Activated naive CD4-positive, alpha-beta T cell (primary cell): ENCODE measurements around the gene C3orf85.
"Not testable (repeated sequence)": the region's sequence is repeated elsewhere in the genome, so short reads cannot be mapped to it uniquely, and the experiment has no call there.

ENCODE experiments used
- DNase-seq, 4 experiments: peaks; one replicate each; lab custom pipeline; 2025; lab: John Stamatoyannopoulos, UW

The C3orf85 gene

GRCh38 chr3:109136523-109136922 is at the start of gene C3orf85:
Gene C3orf85 (plus strand): TSS chr3:109136719. CDS start chr3:109136848, 129 bp downstream.
- DNase-seq, result no peak

GRCh38 chr3:109089265-109089664 is 47.3 kb upstream of the C3orf85 start:
- DNase-seq, result no peak

GRCh38 chr3:109091846-109092245 is 44.7 kb upstream of the C3orf85 start:
- no peak for DNase-seq

DNA sequence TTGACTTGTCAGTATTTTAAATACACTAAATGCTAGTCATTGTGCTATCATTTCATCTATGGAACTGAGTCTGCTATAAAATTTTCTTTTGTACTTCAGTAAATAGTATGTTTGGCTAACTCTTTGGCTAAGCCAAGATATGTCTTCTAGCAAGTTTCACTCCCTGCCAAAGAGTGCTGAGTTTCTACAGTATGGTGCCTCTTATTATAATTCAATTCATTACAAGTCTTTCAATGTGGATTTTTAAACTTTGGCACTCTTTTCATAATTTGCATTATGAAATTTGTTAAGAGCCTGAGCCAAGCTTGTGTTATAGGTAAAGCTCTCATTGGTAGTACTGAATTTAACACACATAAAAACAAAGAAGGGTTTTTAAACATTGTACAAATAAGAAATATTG is 43.0 kb upstream of the C3orf85 start:
- no peak for DNase-seq

DNA sequence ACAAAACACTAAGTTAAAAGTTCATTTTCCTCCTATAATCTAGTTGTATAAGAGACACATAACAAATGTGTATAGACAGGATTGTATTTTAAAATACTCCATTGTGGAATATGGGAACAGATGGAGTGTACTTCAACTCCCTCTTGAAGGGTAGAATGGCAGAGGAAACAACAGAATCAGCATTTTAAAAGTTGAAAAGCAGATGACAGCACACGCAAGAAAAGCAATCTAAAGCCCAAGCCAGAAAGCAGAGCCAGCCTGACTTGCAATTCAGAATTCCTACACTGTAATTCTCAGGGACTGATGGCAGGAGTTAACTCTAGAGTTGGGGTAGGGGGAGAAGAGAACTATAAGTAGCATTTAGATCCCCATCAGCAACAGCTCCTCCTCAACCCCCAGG is 41.4 kb upstream of the C3orf85 start:
- no peak for DNase-seq

GRCh38 chr3:109098079-109098644 is 38.4 kb upstream of the C3orf85 start:
- no peak for DNase-seq

GRCh38 chr3:109109574-109109973 is 26.9 kb upstream of the C3orf85 start:
- DNase-seq, result no peak

DNA sequence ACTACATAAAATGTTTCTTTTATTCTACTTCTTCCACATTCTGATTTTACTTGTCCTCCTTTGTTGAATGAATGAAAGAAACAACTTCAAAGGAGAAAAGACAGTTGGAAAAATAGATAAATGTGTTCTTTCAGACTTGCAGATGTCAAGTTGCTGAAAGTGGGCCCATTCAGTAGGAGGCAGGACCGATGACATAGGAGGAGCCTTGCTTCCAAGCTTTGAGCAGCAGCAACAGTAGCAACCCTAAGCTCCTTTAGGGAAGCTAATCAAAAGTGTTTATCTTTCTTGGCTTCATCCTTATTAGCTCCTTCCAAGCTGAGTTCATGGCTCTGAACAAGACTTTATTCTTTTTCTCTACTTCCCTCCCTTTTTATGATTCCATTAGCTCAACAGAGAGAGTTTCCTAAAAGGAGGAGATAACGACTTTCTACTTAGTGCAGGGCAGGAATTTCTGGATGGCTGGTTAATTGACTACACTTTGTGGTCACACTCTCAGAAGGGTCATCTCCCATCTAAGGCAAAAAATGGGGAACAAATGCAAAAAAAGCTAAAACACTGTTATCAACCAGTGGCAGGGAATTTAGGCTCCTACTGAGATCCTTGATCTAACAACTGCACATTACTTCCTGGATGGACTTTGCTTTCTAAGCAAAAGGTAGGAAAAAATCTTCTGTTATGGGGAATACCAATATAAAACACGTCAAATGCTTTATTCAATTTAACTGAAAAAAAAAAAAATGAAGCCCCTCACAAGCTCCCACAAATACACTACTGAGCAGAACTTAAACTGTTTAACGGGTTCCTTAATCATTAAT is 23.4 kb upstream of the C3orf85 start:
- DNase-seq, result no peak

DNA sequence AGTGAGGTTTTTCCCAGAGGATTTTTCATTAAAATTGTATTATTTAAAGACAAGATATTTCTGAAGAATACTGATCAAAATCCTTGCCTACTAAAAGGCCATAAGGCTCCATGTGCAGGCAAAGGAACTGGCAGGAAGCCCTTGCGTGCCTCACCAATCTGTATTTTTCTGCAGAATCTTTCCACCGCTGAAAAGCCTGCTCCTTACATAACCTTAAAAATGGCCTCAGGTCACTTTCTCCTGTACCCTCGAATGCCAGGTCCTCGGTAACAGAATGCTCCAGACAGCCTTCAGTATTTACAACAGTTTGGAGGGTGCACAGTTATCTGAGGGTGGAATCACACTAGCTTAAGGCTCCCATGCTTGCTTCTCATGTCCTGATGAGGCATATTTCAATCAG is 21.8 kb upstream of the C3orf85 start:
- DNase-seq, result no peak

- DNase-seq, result no peak
Observed at GRCh38 chr3:109115451-109115850, 21.1 kb upstream of the C3orf85 start.

DNA sequence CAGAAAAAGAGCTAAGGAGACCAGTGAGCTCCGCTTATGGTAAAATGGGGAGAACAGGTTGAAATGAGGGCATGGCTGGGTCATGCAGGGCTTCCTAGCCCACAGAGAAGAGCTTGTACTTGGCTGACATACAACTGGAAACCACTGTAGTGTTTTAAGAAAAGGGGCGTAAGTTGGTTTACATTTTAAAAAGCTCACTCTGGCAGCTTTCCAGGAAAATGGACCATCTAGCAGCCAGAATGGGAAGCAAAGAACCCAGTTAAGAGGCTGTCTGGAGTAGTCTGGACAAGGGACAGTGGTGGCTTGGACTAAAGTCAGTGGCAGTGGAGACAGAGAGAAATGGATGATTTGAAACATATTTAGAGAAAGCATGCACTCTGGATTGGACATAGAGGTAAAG is 20.5 kb upstream of the C3orf85 start:
- DNase-seq, result no peak

DNA sequence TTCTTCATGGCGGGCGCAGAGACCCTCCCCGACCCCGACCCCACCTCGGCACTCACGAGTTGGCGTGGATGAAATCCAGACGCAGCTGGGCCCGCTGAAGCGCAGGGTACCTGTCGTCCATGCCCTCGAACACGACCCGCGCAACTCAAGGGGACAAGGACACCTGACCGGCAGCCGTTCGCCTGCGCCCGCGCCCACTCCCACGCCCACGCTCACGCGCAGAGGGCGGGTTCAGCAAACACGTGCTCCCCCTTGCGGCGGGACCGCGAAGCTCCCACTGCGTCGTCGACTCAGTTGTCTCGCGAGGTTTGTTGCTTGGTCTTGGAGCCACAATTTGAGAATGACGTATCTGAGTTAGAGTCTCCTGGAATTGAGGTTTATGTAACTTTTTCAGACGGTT is 18.6 kb upstream of the C3orf85 start, which contains the start of gene MORC1:
Gene MORC1 (minus strand): TSS at position 196 of the 400 bp plus-strand sequence. CDS start 75 bp downstream, at position 121.
- DNase-seq, result no peak

- no peak for DNase-seq
Observed at GRCh38 chr3:109118584-109118983, 17.9 kb upstream of the C3orf85 start.

- no peak for DNase-seq
Observed at GRCh38 chr3:109122690-109123089, 13.8 kb upstream of the C3orf85 start.

- DNase-seq, result no peak
Observed at GRCh38 chr3:109125902-109126301, 10.6 kb upstream of the C3orf85 start.

- DNase-seq, result no peak
Observed at GRCh38 chr3:109127553-109127952, 9.0 kb upstream of the C3orf85 start.

- DNase-seq, result no peak
Observed at GRCh38 chr3:109131276-109131675, 5.2 kb upstream of the C3orf85 start.

- DNase-seq, result no peak
Observed at GRCh38 chr3:109132801-109133473, 3.6 kb upstream of the C3orf85 start.

- DNase-seq, result not testable (repeated sequence)
Observed at GRCh38 chr3:109133474-109133816, 3.1 kb upstream of the C3orf85 start.

- no peak for DNase-seq
Observed at GRCh38 chr3:109137761-109138160, 1.2 kb downstream of the C3orf85 start.

DNA sequence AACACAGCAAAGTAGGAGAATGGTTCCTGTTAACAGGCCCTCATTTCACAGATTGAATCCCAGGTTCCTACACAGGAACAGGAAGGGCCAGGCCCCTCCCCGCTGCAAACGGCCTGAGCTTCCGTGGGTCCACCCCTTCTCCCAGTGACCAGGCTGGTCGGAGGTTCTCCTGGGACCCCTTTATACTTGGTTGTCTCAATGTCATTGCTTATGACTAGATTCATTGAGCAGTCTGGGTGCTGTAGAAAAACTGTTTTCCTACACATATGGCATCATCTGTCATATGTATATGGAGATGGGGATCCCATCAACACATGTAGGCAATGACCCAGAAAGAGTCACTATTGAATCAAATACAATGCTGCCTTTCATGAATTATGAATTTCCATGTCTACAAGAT is 3.8 kb downstream of the C3orf85 start:
- DNase-seq, result no peak

DNA sequence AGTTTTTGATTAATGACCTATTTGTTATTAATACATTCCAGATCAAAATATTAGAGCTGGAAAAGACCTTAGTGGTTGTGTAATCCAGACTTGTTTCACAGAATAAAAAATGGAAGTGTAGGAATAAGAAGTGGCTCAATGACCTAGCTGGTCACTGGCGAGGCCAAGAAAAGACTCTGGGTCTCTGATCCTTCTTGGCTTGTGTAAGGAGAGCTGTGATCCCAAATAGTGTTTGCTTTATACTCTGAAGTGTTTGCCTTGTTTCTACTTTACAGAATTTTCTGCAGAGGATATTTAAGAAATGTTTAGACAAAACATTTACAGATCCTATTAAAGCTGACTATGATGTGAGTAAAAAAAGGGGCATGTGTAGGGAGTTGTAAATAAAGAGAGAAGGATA is 7.1 kb downstream of the C3orf85 start:
- DNase-seq, result no peak

GRCh38 chr3:109149078-109149477 is 12.6 kb downstream of the C3orf85 start:
- DNase-seq, result no peak
